Endothelial cell of umbilical vein (primary cell): ENCODE measurements around the gene GIGYF2. TPM values are rescaled to one million over a fixed set of nuclear protein-coding genes. Genes with fewer than 3 reads are reported as not detected.

Source experiments
- BruUV-seq: library from RNA; stranded (reverse); fragments of 400-500 nt; replicated peaks from 2 replicates; lab custom pipeline; 2021; lab: Mats Ljungman, UMichigan
- CTCF ChIA-PET: fragments of 300-600, 350-600 bp; sonication (Branson Sonifier 250); formaldehyde crosslinking; loops from one replicate; lab custom pipeline; 2021; ENCODE audit warnings: antibody characterized with exemption, inconsistent platforms; lab: Charles Lee
- POLR2A ChIA-PET: fragments of 300-600, 350-600 bp; sonication (Branson Sonifier 250); formaldehyde crosslinking; loops from one replicate; lab custom pipeline; 2021; ENCODE audit warnings: antibody characterized with exemption, inconsistent platforms; lab: Charles Lee
- DNase-seq: peaks from one replicate; pipeline ENCODE4 v3.0.0-alpha.2; 2011; ENCODE audit warnings: low read depth, low spot score
- FAIRE-seq: peaks from 2 replicates; lab custom pipeline; 2011; peaks lifted over from hg19 to GRCh38; lab: Jason Lieb, UNC
- H2AFZ ChIP-seq: 2 replicates; pipeline ENCODE4 v1.6.0; 2012; ENCODE audit warnings: low read depth, low read length, control low read depth, inconsistent platforms
- H3K27ac ChIP-seq: 2 replicates; pipeline ENCODE4 v1.5.1; 2011; ENCODE audit warnings: low read depth, mild to moderate bottlenecking, control low read depth, low read length, moderate library complexity; ENCODE audit not compliant: insufficient read depth
- H3K27me3 ChIP-seq, 2 experiments: 2 replicates each; pipeline versions ENCODE4 v1.6.0 to v1.6.1; 2011; ENCODE audit warnings: low read length in 2 of 2, mixed read lengths in 1 of 2; ENCODE audit not compliant: control insufficient read depth in 2 of 2, insufficient read depth in 2 of 2
- H3K36me3 ChIP-seq, 2 experiments: 2 replicates in 1 of 2; 3 replicates in 1 of 2; pipeline ENCODE4 v1.5.1; 2011; ENCODE audit warnings: low read length in 2 of 2, mild to moderate bottlenecking in 1 of 2, moderate library complexity in 1 of 2; ENCODE audit not compliant: control insufficient read depth in 2 of 2, insufficient read depth in 2 of 2; ENCODE audit errors: extremely low read depth in 1 of 2
- H3K4me1 ChIP-seq: 3 replicates; pipeline ENCODE4 v1.5.1; 2011; ENCODE audit warnings: mild to moderate bottlenecking, low read length; ENCODE audit not compliant: control insufficient read depth, insufficient read depth; ENCODE audit errors: extremely low read depth
- H3K4me2 ChIP-seq: 2 replicates; pipeline ENCODE4 v1.6.1; 2011; ENCODE audit warnings: low read length, control low read depth, mixed read lengths; ENCODE audit not compliant: insufficient read depth
- H3K4me3 ChIP-seq, 3 experiments: fragments of 200-600 bp in 1 of 3; sonication (generic), shearing (Covaris generic) in 1 of 3; replicated peaks in 1 of 3; 2 replicates each; pipeline ENCODE4 v1.5.1; 2011 to 2016; ENCODE audit warnings: control low read depth in 3 of 3, low read length in 3 of 3, mild to moderate bottlenecking in 2 of 3, inconsistent platforms in 1 of 3, low read depth in 1 of 3, moderate library complexity in 1 of 3; ENCODE audit not compliant: insufficient read depth in 1 of 3
- H3K79me2 ChIP-seq: 2 replicates; pipeline ENCODE4 v1.6.0; 2012; ENCODE audit warnings: low read length, inconsistent platforms; ENCODE audit not compliant: control insufficient read depth, insufficient read depth
- H3K9ac ChIP-seq: replicated peaks from 2 replicates; pipeline ENCODE3; 2011; ENCODE audit warnings: low read length, control low read depth; ENCODE audit not compliant: insufficient read depth; ENCODE audit errors: extremely low read depth
- H3K9me1 ChIP-seq: replicated peaks from 3 replicates; pipeline ENCODE4 v1.6.0; 2011; ENCODE audit warnings: mild to moderate bottlenecking, low read length; ENCODE audit not compliant: control insufficient read depth, insufficient read depth; ENCODE audit errors: extremely low read depth
- H3K9me3 ChIP-seq: replicated peaks from 2 replicates; pipeline ENCODE4 v1.5.1; 2012; ENCODE audit warnings: low read length, inconsistent platforms; ENCODE audit not compliant: control insufficient read depth, insufficient read depth
- H4K20me1 ChIP-seq: replicated peaks from 2 replicates; pipeline ENCODE3; 2011; ENCODE audit warnings: mild to moderate bottlenecking, low read length; ENCODE audit not compliant: control insufficient read depth, insufficient read depth; ENCODE audit errors: extremely low read depth
- EZH2 ChIP-seq: IDR thresholded peaks from 2 replicates; pipeline ENCODE4 v1.6.1; 2012; ENCODE audit warnings: borderline replicate concordance, low read depth, mild to moderate bottlenecking, moderate library complexity, low read length, inconsistent platforms; ENCODE audit not compliant: severe bottlenecking
- FOS ChIP-seq: IDR thresholded peaks from 2 replicates; pipeline ENCODE4 v1.6.1; 2011; ENCODE audit warnings: mild to moderate bottlenecking, low read length, moderate library complexity, borderline replicate concordance; ENCODE audit not compliant: insufficient read depth
- GATA2 ChIP-seq: IDR thresholded peaks from 2 replicates; pipeline ENCODE4 v1.7.0; 2011; ENCODE audit warnings: low read depth, mild to moderate bottlenecking, moderate library complexity, mixed read lengths, low read length; ENCODE audit not compliant: insufficient read length, insufficient read depth
- JUN ChIP-seq: IDR thresholded peaks from 2 replicates; pipeline ENCODE4 v1.6.1; 2011; ENCODE audit warnings: borderline replicate concordance, low read depth; ENCODE audit not compliant: insufficient read length, insufficient read depth
- MYC ChIP-seq: IDR thresholded peaks from one replicate; pipeline ENCODE4 v1.6.1; 2011; ENCODE audit warnings: mild to moderate bottlenecking, low read depth, low read length
- POLR2A ChIP-seq: IDR thresholded peaks from 2 replicates; pipeline ENCODE4 v1.6.1; 2012; ENCODE audit warnings: low read depth, mild to moderate bottlenecking, control low read depth, low read length
- POLR2AphosphoS5 ChIP-seq: IDR thresholded peaks from 2 replicates; pipeline ENCODE4 v1.6.1; 2012; ENCODE audit warnings: low read depth, mild to moderate bottlenecking, control low read depth, low read length, moderate library complexity; ENCODE audit not compliant: insufficient read depth
- dilution Hi-C: fragments of 300-500 bp; cut with MboI; formaldehyde crosslinking; loops from one replicate; pipeline ENCODE4 v1.15.0; 2019; ENCODE audit warnings: low sequenced_read_pairs; ENCODE audit not compliant: extremely low pct_ligation_motif_present
- intact Hi-C: fragments of 100-400 bp; cut with micrococcal nuclease; formaldehyde crosslinking; loops from one replicate; pipeline ENCODE4 v1.10.0; 2022
- polyA plus RNA-seq, 4 experiments: library from polyadenylated mRNA; depleted of rRNA in 3 of 4; stranded (reverse) in 3 of 4; unstranded in 1 of 4; fragments of >200 nt; gene quantifications; 2 replicates each; pipeline versions ENCODE4 v1.2.1 to v1.2.3, GENCODE V29; 2011 to 2012; ENCODE audit warnings: missing spikeins in 1 of 4
- total RNA-seq: library from RNA; stranded (reverse); gene quantifications from 2 replicates; pipeline ENCODE4 v1.2.3, GENCODE V29; 2021
- TF ChIP-seq, protein P1 (sequence below), 2 donors: IDR thresholded peaks; 1 replicate in 1 of 2; 2 replicates in 1 of 2; pipeline ENCODE4 v1.5.1; 2011; ENCODE audit warnings: low read length in 2 of 2, mild to moderate bottlenecking in 2 of 2, moderate library complexity in 2 of 2, control low read depth in 1 of 2, inconsistent platforms in 1 of 2, low read depth in 1 of 2; ENCODE audit not compliant: insufficient read depth in 1 of 2; ENCODE audit errors: extremely low read depth in 1 of 2
- TF ChIP-seq, protein P2 (sequence below): IDR thresholded peaks from 2 replicates; pipeline ENCODE4 v1.6.1; 2011; ENCODE audit not compliant: insufficient read depth, insufficient read length

GIGYF2 gene
- total and polyA plus RNA-seq, 2 donors (not counting 3 experiments of a cell fraction or from before 2014, with no cell fraction given), result 22.9 to 56.4 TPM

DNA sequence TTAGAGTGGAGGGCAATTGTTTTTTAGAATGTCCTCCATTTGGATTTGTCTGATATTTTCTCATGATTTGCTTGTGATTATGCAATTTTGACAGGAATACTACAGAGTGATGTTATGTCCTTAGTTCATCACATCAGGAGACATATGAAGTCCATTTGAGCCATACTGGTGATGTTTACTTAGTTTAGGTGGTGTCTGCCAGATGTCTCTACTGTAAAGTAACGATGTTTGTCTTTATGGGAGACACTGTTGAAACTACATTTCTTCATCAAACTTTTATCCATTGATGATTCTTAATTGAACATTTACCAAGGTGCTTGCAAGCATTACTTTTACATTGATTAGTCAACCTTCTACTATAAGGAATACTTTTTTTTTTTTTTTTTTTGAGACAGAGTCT is 168.0 kb downstream of the GIGYF2 start:
- CTCF ChIA-PET, result no interaction called here
- H3K4me3 ChIP-seq, result no peak overlapping the region

More for the DNA sequence above, 168.0 kb downstream of the GIGYF2 start:
- H3K27me3 ChIP-seq, result no peaks in the 10 kb centered on the region
- no peak for DNase-seq
- no peaks in the 10 kb centered on the region for H3K4me1 ChIP-seq
- no peak overlapping the region for H3K27ac ChIP-seq
- TF ChIP-seq MYC (no peak), EZH2 (no peak), GATA2 (no peak), POLR2A (no peak), FOS (no peak), JUN (no peak), POLR2AphosphoS5 (no peak)
- TF ChIP-seq, protein P1, sequence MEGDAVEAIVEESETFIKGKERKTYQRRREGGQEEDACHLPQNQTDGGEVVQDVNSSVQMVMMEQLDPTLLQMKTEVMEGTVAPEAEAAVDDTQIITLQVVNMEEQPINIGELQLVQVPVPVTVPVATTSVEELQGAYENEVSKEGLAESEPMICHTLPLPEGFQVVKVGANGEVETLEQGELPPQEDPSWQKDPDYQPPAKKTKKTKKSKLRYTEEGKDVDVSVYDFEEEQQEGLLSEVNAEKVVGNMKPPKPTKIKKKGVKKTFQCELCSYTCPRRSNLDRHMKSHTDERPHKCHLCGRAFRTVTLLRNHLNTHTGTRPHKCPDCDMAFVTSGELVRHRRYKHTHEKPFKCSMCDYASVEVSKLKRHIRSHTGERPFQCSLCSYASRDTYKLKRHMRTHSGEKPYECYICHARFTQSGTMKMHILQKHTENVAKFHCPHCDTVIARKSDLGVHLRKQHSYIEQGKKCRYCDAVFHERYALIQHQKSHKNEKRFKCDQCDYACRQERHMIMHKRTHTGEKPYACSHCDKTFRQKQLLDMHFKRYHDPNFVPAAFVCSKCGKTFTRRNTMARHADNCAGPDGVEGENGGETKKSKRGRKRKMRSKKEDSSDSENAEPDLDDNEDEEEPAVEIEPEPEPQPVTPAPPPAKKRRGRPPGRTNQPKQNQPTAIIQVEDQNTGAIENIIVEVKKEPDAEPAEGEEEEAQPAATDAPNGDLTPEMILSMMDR (IDR thresholded peaks at IDR 0.05; ENCODE audit: extremely low read depth in 1 of 2, insufficient read depth in 1 of 2, low read depth in 1 of 2, low read length in 2 of 2), result no peak
- TF ChIP-seq, protein P2, sequence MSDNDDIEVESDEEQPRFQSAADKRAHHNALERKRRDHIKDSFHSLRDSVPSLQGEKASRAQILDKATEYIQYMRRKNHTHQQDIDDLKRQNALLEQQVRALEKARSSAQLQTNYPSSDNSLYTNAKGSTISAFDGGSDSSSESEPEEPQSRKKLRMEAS, result no peak
- H3K79me2 ChIP-seq, result no peaks in the 10 kb centered on the region
- H4K20me1 ChIP-seq, result no peaks in the 10 kb centered on the region
- no TSS peak for BruUV-seq
- no peak overlapping the region for H3K4me2 ChIP-seq
- POLR2A ChIA-PET, result interaction anchor here (0.7 kb wide), 1 partner anchor 211 kb away, joined by 8 read pairs; no protein-coding TSS in a partner anchor
- no peaks in the 10 kb centered on the region for H3K9me1 ChIP-seq
- intact Hi-C loops (no loop called here), dilution Hi-C loops (no loop called here)
- H2AFZ ChIP-seq, result no peak overlapping the region
- no peak overlapping the region for H3K9ac ChIP-seq
- no peaks in the 10 kb centered on the region for H3K9me3 ChIP-seq
- no peak for FAIRE-seq
- peaks cover 0 to 4% of the 10 kb centered on the region in 2 experiments for H3K36me3 ChIP-seq
